AG09319 (cell line): ENCODE measurements around the gene TTC21A.

Experiments
- DNase-seq: peaks from one replicate; pipeline ENCODE4 v3.0.0-alpha.2; 2010; ENCODE audit warnings: low read depth; ENCODE audit errors: extremely low read depth
- TF ChIP-seq, protein P1 (sequence below): IDR thresholded peaks from 2 replicates; pipeline ENCODE4 v1.5.1; 2011; ENCODE audit warnings: low read depth, mild to moderate bottlenecking, inconsistent platforms, low read length, moderate library complexity

TTC21A gene

DNA sequence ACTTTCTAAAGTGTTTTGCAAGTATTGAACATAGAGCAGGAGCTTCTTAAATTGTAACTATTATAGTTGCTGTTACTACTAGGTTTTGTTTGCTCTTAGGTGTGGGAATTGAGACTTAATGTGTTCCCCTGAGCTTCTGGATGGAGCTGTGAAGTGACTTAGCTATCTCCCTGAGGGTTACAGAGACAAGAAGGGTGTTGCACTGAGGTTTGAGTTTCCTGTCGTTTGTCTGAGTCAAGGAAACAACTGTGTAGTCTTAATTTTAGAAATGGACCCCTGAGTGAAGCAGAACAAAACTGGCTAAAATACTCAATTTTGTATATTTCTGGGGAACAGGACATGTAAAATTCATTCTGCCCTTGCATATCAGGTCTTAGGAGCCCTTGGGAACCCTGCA lies 20.4 kb downstream of the TTC21A start:
- no peak for DNase-seq

DNA sequence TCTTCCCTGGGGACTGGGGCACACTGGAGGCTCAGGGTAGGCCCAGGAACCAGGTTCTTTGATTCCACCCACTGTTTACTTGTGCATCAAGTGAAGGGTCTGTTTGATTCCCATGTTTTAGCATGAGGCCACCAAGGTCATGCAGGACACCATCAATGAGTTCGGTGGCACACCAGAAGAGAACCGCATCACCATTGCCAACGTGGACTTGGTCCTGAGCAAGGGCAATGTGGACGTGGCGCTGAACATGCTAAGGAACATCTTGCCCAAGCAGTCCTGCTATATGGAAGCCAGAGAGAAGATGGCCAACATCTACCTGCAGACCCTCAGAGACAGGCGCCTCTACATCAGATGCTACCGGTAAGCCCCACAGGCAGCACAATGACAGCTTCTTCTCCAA lies 21.5 kb downstream of the TTC21A start:
- TF ChIP-seq, protein P1, sequence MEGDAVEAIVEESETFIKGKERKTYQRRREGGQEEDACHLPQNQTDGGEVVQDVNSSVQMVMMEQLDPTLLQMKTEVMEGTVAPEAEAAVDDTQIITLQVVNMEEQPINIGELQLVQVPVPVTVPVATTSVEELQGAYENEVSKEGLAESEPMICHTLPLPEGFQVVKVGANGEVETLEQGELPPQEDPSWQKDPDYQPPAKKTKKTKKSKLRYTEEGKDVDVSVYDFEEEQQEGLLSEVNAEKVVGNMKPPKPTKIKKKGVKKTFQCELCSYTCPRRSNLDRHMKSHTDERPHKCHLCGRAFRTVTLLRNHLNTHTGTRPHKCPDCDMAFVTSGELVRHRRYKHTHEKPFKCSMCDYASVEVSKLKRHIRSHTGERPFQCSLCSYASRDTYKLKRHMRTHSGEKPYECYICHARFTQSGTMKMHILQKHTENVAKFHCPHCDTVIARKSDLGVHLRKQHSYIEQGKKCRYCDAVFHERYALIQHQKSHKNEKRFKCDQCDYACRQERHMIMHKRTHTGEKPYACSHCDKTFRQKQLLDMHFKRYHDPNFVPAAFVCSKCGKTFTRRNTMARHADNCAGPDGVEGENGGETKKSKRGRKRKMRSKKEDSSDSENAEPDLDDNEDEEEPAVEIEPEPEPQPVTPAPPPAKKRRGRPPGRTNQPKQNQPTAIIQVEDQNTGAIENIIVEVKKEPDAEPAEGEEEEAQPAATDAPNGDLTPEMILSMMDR, result no peak
- no peak for DNase-seq

More for the DNA sequence above, 20.4 kb downstream of the TTC21A start:
- TF ChIP-seq, protein P1, result no peak

DNA sequence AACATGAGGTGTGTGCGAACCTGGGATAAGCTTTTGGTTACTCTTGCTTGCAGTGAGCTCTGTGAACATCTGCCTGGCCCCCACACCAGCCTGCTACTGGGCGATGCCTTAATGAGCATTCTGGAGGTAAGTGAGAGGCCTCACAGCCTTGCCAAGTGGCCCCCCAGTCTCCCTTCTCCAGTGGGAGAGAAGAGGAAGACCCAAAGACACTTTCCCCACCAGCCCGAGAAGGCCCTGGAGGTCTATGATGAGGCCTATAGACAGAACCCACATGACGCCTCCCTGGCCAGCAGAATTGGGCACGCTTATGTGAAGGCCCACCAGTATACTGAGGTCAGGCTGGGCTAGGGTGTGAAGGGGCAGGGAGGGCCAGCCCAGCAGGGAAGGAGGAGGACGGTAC lies 22.5 kb downstream of the TTC21A start:
- DNase-seq, result no peak

DNA sequence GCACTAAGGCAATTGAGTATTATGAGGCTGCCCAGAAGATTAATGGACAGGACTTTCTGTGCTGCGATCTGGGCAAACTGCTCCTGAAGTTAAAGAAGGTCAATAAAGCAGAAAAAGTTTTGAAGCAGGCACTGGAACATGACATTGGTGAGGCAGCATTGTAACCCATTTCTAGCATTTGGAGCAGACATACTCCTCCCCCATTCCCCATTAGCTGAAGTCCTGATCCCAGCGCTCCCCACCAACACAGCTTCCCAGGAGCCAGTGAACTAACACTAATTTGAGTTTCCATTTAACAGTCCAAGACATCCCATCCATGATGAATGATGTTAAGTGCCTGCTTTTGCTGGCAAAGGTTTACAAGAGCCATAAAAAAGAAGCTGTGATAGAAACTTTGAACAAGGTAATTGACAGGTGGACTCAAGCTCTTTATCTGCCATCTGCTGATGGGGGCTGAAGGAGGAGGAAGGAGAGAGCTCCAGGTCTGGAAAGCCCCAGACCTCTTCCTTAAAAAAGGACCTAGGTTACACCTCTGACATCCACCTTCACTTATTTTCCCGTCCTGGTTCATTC lies 23.3 kb downstream of the TTC21A start:
- TF ChIP-seq, protein P1, result no peak
- DNase-seq, result no peak

More for the DNA sequence above, 22.5 kb downstream of the TTC21A start:
- TF ChIP-seq, protein P1, result no peak

DNA sequence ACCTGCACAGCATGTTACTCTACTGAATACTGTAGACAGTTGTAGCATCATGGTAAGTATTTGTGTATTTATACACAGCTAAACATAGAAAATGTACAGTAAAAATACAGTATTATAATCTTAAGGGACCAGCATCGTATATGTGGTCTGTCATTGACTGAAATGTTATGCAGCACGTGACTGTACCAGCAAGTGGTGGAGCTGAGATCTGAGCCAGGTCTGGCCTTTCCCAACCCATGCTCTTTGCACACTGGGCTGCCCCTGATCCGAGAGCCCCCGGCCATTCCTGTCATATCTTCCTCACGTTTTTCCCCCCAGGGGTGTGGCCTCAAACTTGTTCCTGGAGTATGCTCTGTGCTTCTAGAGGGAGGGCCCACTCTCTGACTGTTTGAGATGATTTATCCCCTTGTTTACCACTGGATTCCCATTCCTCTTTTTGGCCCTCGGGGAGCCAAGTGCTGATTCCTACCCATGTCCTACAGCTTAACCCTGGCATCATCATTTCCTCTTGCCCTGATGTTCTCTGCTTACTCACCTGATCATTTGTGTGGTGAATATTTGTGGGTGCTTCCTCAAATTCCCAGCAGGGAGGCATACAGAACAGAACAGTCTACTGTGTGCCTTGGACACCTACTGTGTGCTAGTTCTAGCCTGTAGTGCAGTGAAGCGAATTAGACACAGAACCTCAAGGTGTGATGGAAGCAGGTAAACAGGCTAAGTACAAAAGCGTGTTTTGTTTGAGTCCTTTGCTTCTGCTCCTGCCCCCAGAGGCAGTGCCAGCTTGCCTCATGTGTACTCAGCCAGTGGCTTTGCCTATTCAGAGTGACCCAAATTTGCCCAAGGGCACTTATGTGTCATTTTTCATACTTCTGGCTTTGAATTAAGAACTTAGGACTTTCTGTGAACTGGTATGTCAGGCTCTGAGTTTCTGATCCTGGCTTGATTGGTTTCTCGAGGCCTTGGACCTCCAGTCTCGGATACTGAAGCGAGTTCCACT lies 24.9 kb downstream of the TTC21A start:
- no peak for DNase-seq
- TF ChIP-seq, protein P1, result no peak

DNA sequence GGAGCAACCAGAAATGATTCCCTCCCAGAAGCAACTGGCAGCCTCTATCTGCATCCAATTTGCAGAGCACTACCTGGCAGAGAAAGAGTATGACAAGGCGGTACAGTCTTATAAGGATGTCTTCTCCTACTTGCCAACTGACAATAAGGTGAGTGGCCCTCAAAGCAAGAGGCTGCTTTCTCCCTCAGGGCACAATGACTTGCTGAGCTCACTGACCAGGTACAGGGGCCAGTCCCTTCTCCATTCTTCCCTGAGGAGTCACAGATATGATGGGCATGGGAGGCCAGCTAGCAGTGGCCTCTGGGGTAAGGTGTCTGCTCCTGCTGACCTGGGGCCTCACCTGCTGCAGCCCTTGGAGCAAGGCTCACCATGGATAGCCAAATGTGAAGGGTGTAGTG lies 25.6 kb downstream of the TTC21A start:
- TF ChIP-seq, protein P1, result no peak
- DNase-seq, result no peak

DNA sequence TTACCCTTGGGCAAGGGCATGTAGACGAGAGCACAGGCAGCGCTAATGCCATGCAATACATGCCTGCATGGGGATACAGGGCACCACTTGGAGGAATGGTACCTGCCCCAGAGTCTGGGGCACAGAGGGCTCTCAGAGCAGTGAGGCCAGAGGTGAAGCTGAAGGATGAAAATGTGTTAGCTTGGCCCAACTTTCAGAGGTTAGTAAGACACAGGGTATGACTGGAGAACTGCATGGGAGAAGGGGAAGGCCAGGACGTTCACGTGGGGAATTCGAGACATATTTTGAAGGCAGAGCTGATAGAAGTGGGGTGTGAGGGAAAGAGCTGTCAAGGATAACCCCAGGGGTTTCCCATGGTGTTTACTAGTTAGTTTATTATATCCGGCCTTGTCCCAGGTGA lies 26.3 kb downstream of the TTC21A start:
- no peak for DNase-seq
- TF ChIP-seq, protein P1, result no peak
